Peyer's patch (tissue), 4 donors: ENCODE results near the gene GLT8D1. TPM values are rescaled to one million over a fixed set of nuclear protein-coding genes. Genes with fewer than 3 reads are reported as not detected.

Experiments
- DNase-seq, 3 donors: peaks; one replicate each; pipeline ENCODE4 v3.0.0-alpha.2; 2017 to 2019
- H3K27ac ChIP-seq, 4 donors: fragments of 200-600 bp; sonication (generic); one replicate each; pipeline ENCODE4 v1.5.1; 2016 to 2019
- H3K27me3 ChIP-seq, 2 donors: fragments of 200-600 bp; sonication (generic); one replicate each; pipeline ENCODE4 v1.5.1; 2019
- H3K36me3 ChIP-seq, 3 donors: fragments of 200-600 bp; sonication (generic); one replicate each; pipeline ENCODE4 v1.5.1; 2016 to 2019
- H3K4me1 ChIP-seq, 4 donors: fragments of 200-600 bp; sonication (generic); one replicate each; pipeline ENCODE4 v1.5.1; 2016 to 2019
- H3K4me3 ChIP-seq, 4 donors: fragments of 200-600 bp; sonication (generic); 1 replicate in 3 of 4; 2 replicates in 1 of 4; pipeline ENCODE4 v1.5.1; 2016 to 2019; ENCODE audit warnings: mild to moderate bottlenecking in 1 of 4
- H3K9me3 ChIP-seq, 4 donors: fragments of 200-600 bp; sonication (generic); one replicate each; pipeline ENCODE4 v1.5.1; 2016 to 2019; ENCODE audit warnings: mild to moderate bottlenecking in 1 of 4
- CTCF ChIP-seq, 6 experiments: fragments of 450-650 bp in 4 of 6; fragments of 200-600 bp in 2 of 6; sonication (generic) in 1 of 6; IDR thresholded peaks; one replicate each; pipeline ENCODE4 v1.5.1; 2017 to 2019; ENCODE audit warnings: antibody characterized with exemption in 6 of 6, mild to moderate bottlenecking in 3 of 6, moderate library complexity in 1 of 6
- POLR2A ChIP-seq, 2 donors: fragments of 450-650 bp; IDR thresholded peaks; one replicate each; pipeline ENCODE4 v1.5.1; 2017; ENCODE audit warnings: antibody characterized with exemption in 2 of 2, mild to moderate bottlenecking in 2 of 2, moderate library complexity in 2 of 2
- total RNA-seq, 4 donors: library from RNA; depleted of rRNA; stranded (reverse); fragments of >200 nt; gene quantifications; one replicate each; pipeline ENCODE4 v1.1.0, GENCODE V29; 2016

Gene GLT8D1
- total RNA-seq, 4 donors from 2014 or later, result 25.6 to 31.2 (median 30.3) TPM

GRCh38 chr3:52660046-52660445 lies 45.5 kb downstream of the GLT8D1 start:
- Histone ChIP-seq H3K9me3 (no peaks in the 10 kb centered on the region), H3K4me3 (no peak overlapping the region), H3K27me3 (no peaks in the 10 kb centered on the region), H3K27ac (no peak overlapping the region), H3K4me1 (no peaks in the 10 kb centered on the region), H3K36me3 (peaks cover 0 to 89% (median 3%) of the 10 kb centered on the region in 3 donors)
- no peak for TF ChIP-seq CTCF (IDR thresholded peaks at IDR 0.05)
- TF ChIP-seq POLR2A (IDR thresholded peaks at IDR 0.05), result no peak
- DNase-seq, result no peak

GRCh38 chr3:52655895-52656294 lies 49.7 kb downstream of the GLT8D1 start:
- DNase-seq, result no peak
- peaks cover 0 to 97% (median 3%) of the 10 kb centered on the region in 3 donors for H3K36me3 ChIP-seq
- TF ChIP-seq CTCF (IDR thresholded peaks at IDR 0.05) (no peak), POLR2A (IDR thresholded peaks at IDR 0.05) (no peak)
- no peak overlapping the region for H3K27ac ChIP-seq
- no peaks in the 10 kb centered on the region for H3K9me3 ChIP-seq
- H3K27me3 ChIP-seq, result no peaks in the 10 kb centered on the region
- no peak overlapping the region for H3K4me3 ChIP-seq
- no peaks in the 10 kb centered on the region for H3K4me1 ChIP-seq

DNA sequence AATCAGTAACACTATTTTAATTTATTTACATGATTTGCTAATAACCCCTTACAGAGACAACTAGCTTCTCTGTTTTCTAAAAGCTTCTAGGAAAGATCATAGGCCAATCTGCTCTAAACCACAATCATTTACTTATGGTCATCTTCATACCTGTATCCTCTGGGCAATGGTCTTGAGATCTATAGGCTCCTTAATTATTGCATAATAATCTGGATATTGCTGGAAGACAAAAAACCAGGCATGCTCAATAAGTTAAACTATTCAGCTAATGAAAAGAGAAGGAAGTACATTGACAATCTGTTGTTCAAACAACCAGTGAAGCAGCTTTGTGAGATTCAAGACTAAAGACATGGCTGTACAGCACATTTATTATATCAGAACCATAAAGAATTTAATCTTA lies 54.0 kb downstream of the GLT8D1 start:
- H3K9me3 ChIP-seq, result no peaks in the 10 kb centered on the region
- H3K4me3 ChIP-seq, result no peak overlapping the region
- no peak overlapping the region for H3K27ac ChIP-seq
- H3K4me1 ChIP-seq, result no peaks in the 10 kb centered on the region
- peaks cover 0 to 93% (median 3%) of the 10 kb centered on the region in 3 donors for H3K36me3 ChIP-seq
- H3K27me3 ChIP-seq, result no peaks in the 10 kb centered on the region
- DNase-seq, result no peak
- TF ChIP-seq POLR2A (IDR thresholded peaks at IDR 0.05) (no peak), CTCF (IDR thresholded peaks at IDR 0.05) (no peak)

DNA sequence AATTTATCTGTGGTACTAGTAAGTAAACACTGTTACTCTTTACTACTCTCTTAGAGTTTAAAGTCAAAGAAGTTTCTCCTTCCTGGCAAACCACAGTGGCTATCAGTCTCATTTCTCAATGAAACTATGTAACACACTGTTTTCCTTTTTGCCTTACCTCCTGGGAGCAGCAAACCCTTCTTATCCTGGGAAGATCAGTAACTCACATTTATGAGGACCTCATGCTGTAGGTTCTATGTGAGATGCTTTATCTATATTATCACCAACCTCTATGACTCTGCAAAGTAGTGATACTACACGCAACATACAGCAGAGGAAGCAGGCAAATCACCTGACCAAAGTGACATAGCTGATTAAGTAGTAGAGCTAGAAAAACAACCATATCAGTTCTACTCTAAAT lies 55.2 kb downstream of the GLT8D1 start:
- DNase-seq, result no peak
- no peak overlapping the region for H3K27ac ChIP-seq

DNA sequence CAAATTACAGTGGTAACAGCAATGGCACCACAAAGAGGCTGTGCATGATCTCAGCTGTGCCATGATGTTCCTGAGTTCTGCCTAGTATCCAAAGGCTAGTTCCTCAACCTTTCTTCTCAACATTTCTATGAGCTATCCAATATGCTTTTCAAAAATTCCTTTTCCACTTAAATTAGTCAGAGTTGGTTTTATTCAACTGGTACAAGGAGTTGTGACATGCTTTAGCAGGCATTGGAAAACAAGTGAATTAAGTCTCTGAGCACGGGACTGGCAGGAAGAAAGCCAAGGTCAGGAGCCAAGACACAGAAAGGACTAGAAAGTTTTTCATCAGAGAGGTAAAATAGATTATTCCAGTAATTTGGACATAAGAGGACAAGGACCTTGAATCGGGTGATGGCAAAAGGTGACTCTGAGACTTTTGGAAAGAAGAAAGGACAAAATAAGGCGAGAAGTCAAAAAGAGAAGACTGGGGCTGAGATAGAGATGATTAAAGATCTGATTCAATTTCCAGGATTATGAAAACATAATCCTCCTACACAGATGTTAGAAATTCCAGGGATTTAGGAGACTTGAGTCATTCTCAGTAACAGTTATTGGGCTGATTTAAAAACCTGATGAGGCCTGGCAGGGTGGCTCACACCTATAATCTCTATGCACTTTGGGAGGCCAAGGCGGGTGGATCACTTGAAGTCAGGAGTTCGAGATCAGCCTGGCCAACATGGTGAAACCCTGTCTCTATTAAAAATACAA lies 56.0 kb downstream of the GLT8D1 start:
- Histone ChIP-seq H3K27me3 (no peaks in the 10 kb centered on the region), H3K36me3 (peaks cover 0 to 94% (median 3%) of the 10 kb centered on the region in 3 donors), H3K9me3 (no peaks in the 10 kb centered on the region), H3K4me3 (no peak overlapping the region), H3K4me1 (no peaks in the 10 kb centered on the region), H3K27ac (no peak overlapping the region)
- no peak for DNase-seq
- no peak for TF ChIP-seq POLR2A (IDR thresholded peaks at IDR 0.05)
- TF ChIP-seq CTCF (IDR thresholded peaks at IDR 0.05), result no peak

More for the DNA sequence above, 55.2 kb downstream of the GLT8D1 start:
- Histone ChIP-seq H3K4me1 (no peaks in the 10 kb centered on the region), H3K36me3 (peaks cover 0 to 93% (median 3%) of the 10 kb centered on the region in 3 donors), H3K4me3 (no peak overlapping the region), H3K27me3 (no peaks in the 10 kb centered on the region), H3K9me3 (no peaks in the 10 kb centered on the region)
- TF ChIP-seq CTCF (IDR thresholded peaks at IDR 0.05) (no peak), POLR2A (IDR thresholded peaks at IDR 0.05) (no peak)
